Endothelial cell of umbilical vein (primary cell): ENCODE measurements around the gene WBP4. TPM values are rescaled to one million over a fixed set of nuclear protein-coding genes. Genes with fewer than 3 reads are reported as not detected.
"Not testable (repeated sequence)": the region's sequence is repeated elsewhere in the genome, so short reads cannot be mapped to it uniquely, and the experiment has no call there.

Source experiments
- BruUV-seq: library from RNA; stranded (reverse); fragments of 400-500 nt; replicated peaks from 2 replicates; lab custom pipeline; 2021; lab: Mats Ljungman, UMichigan
- CTCF ChIA-PET: fragments of 300-600, 350-600 bp; sonication (Branson Sonifier 250); formaldehyde crosslinking; loops from one replicate; lab custom pipeline; 2021; ENCODE audit warnings: antibody characterized with exemption, inconsistent platforms; lab: Charles Lee
- POLR2A ChIA-PET: fragments of 300-600, 350-600 bp; sonication (Branson Sonifier 250); formaldehyde crosslinking; loops from one replicate; lab custom pipeline; 2021; ENCODE audit warnings: antibody characterized with exemption, inconsistent platforms; lab: Charles Lee
- DNase-seq: peaks from one replicate; pipeline ENCODE4 v3.0.0-alpha.2; 2011; ENCODE audit warnings: low read depth, low spot score
- FAIRE-seq: peaks from 2 replicates; lab custom pipeline; 2011; peaks lifted over from hg19 to GRCh38; lab: Jason Lieb, UNC
- H2AFZ ChIP-seq: 2 replicates; pipeline ENCODE4 v1.6.0; 2012; ENCODE audit warnings: low read depth, low read length, control low read depth, inconsistent platforms
- H3K27ac ChIP-seq: 2 replicates; pipeline ENCODE4 v1.5.1; 2011; ENCODE audit warnings: low read depth, mild to moderate bottlenecking, control low read depth, low read length, moderate library complexity; ENCODE audit not compliant: insufficient read depth
- H3K27me3 ChIP-seq, 2 experiments: 2 replicates each; pipeline versions ENCODE4 v1.6.0 to v1.6.1; 2011; ENCODE audit warnings: low read length in 2 of 2, mixed read lengths in 1 of 2; ENCODE audit not compliant: control insufficient read depth in 2 of 2, insufficient read depth in 2 of 2
- H3K36me3 ChIP-seq, 2 experiments: 2 replicates in 1 of 2; 3 replicates in 1 of 2; pipeline ENCODE4 v1.5.1; 2011; ENCODE audit warnings: low read length in 2 of 2, mild to moderate bottlenecking in 1 of 2, moderate library complexity in 1 of 2; ENCODE audit not compliant: control insufficient read depth in 2 of 2, insufficient read depth in 2 of 2; ENCODE audit errors: extremely low read depth in 1 of 2
- H3K4me1 ChIP-seq: 3 replicates; pipeline ENCODE4 v1.5.1; 2011; ENCODE audit warnings: mild to moderate bottlenecking, low read length; ENCODE audit not compliant: control insufficient read depth, insufficient read depth; ENCODE audit errors: extremely low read depth
- H3K4me2 ChIP-seq: 2 replicates; pipeline ENCODE4 v1.6.1; 2011; ENCODE audit warnings: low read length, control low read depth, mixed read lengths; ENCODE audit not compliant: insufficient read depth
- H3K4me3 ChIP-seq, 3 experiments: fragments of 200-600 bp in 1 of 3; sonication (generic), shearing (Covaris generic) in 1 of 3; replicated peaks in 1 of 3; 2 replicates each; pipeline ENCODE4 v1.5.1; 2011 to 2016; ENCODE audit warnings: control low read depth in 3 of 3, low read length in 3 of 3, mild to moderate bottlenecking in 2 of 3, inconsistent platforms in 1 of 3, low read depth in 1 of 3, moderate library complexity in 1 of 3; ENCODE audit not compliant: insufficient read depth in 1 of 3
- H3K79me2 ChIP-seq: 2 replicates; pipeline ENCODE4 v1.6.0; 2012; ENCODE audit warnings: low read length, inconsistent platforms; ENCODE audit not compliant: control insufficient read depth, insufficient read depth
- H3K9ac ChIP-seq: replicated peaks from 2 replicates; pipeline ENCODE3; 2011; ENCODE audit warnings: low read length, control low read depth; ENCODE audit not compliant: insufficient read depth; ENCODE audit errors: extremely low read depth
- H3K9me1 ChIP-seq: replicated peaks from 3 replicates; pipeline ENCODE4 v1.6.0; 2011; ENCODE audit warnings: mild to moderate bottlenecking, low read length; ENCODE audit not compliant: control insufficient read depth, insufficient read depth; ENCODE audit errors: extremely low read depth
- H3K9me3 ChIP-seq: replicated peaks from 2 replicates; pipeline ENCODE4 v1.5.1; 2012; ENCODE audit warnings: low read length, inconsistent platforms; ENCODE audit not compliant: control insufficient read depth, insufficient read depth
- H4K20me1 ChIP-seq: replicated peaks from 2 replicates; pipeline ENCODE3; 2011; ENCODE audit warnings: mild to moderate bottlenecking, low read length; ENCODE audit not compliant: control insufficient read depth, insufficient read depth; ENCODE audit errors: extremely low read depth
- CTCF ChIP-seq, 2 donors: IDR thresholded peaks; 1 replicate in 1 of 2; 2 replicates in 1 of 2; pipeline ENCODE4 v1.5.1; 2011; ENCODE audit warnings: low read length in 2 of 2, mild to moderate bottlenecking in 2 of 2, moderate library complexity in 2 of 2, control low read depth in 1 of 2, inconsistent platforms in 1 of 2, low read depth in 1 of 2; ENCODE audit not compliant: insufficient read depth in 1 of 2; ENCODE audit errors: extremely low read depth in 1 of 2
- EZH2 ChIP-seq: IDR thresholded peaks from 2 replicates; pipeline ENCODE4 v1.6.1; 2012; ENCODE audit warnings: borderline replicate concordance, low read depth, mild to moderate bottlenecking, moderate library complexity, low read length, inconsistent platforms; ENCODE audit not compliant: severe bottlenecking
- FOS ChIP-seq: IDR thresholded peaks from 2 replicates; pipeline ENCODE4 v1.6.1; 2011; ENCODE audit warnings: mild to moderate bottlenecking, low read length, moderate library complexity, borderline replicate concordance; ENCODE audit not compliant: insufficient read depth
- GATA2 ChIP-seq: IDR thresholded peaks from 2 replicates; pipeline ENCODE4 v1.7.0; 2011; ENCODE audit warnings: low read depth, mild to moderate bottlenecking, moderate library complexity, mixed read lengths, low read length; ENCODE audit not compliant: insufficient read length, insufficient read depth
- JUN ChIP-seq: IDR thresholded peaks from 2 replicates; pipeline ENCODE4 v1.6.1; 2011; ENCODE audit warnings: borderline replicate concordance, low read depth; ENCODE audit not compliant: insufficient read length, insufficient read depth
- MAX ChIP-seq: IDR thresholded peaks from 2 replicates; pipeline ENCODE4 v1.6.1; 2011; ENCODE audit not compliant: insufficient read depth, insufficient read length
- MYC ChIP-seq: IDR thresholded peaks from one replicate; pipeline ENCODE4 v1.6.1; 2011; ENCODE audit warnings: mild to moderate bottlenecking, low read depth, low read length
- POLR2A ChIP-seq: IDR thresholded peaks from 2 replicates; pipeline ENCODE4 v1.6.1; 2012; ENCODE audit warnings: low read depth, mild to moderate bottlenecking, control low read depth, low read length
- POLR2AphosphoS5 ChIP-seq: IDR thresholded peaks from 2 replicates; pipeline ENCODE4 v1.6.1; 2012; ENCODE audit warnings: low read depth, mild to moderate bottlenecking, control low read depth, low read length, moderate library complexity; ENCODE audit not compliant: insufficient read depth
- dilution Hi-C: fragments of 300-500 bp; cut with MboI; formaldehyde crosslinking; loops from one replicate; pipeline ENCODE4 v1.15.0; 2019; ENCODE audit warnings: low sequenced_read_pairs; ENCODE audit not compliant: extremely low pct_ligation_motif_present
- intact Hi-C: fragments of 100-400 bp; cut with micrococcal nuclease; formaldehyde crosslinking; loops from one replicate; pipeline ENCODE4 v1.10.0; 2022
- polyA plus RNA-seq, 4 experiments: library from polyadenylated mRNA; depleted of rRNA in 3 of 4; stranded (reverse) in 3 of 4; unstranded in 1 of 4; fragments of >200 nt; gene quantifications; 2 replicates each; pipeline versions ENCODE4 v1.2.1 to v1.2.3, GENCODE V29; 2011 to 2012; ENCODE audit warnings: missing spikeins in 1 of 4
- total RNA-seq: library from RNA; stranded (reverse); gene quantifications from 2 replicates; pipeline ENCODE4 v1.2.3, GENCODE V29; 2021

The WBP4 gene
- total and polyA plus RNA-seq, 2 donors (not counting 3 experiments of a cell fraction or from before 2014, with no cell fraction given): 4.3 to 14.8 TPM

GRCh38 chr13:41042419-41042818, 18.9 kb upstream of the WBP4 start:
- H3K79me2 ChIP-seq, DNase-seq, POLR2A ChIA-PET, H3K9ac ChIP-seq, CTCF ChIA-PET, dilution Hi-C loops, H3K9me1 ChIP-seq, H3K27me3 ChIP-seq, H3K36me3 ChIP-seq, intact Hi-C loops, H3K4me2 ChIP-seq, H3K9me3 ChIP-seq, FAIRE-seq, H4K20me1 ChIP-seq, BruUV-seq, H2AFZ ChIP-seq, H3K4me3 ChIP-seq, H3K27ac ChIP-seq: not testable (repeated sequence)
- peaks cover 21% of the 10 kb centered on the region for H3K4me1 ChIP-seq

GRCh38 chr13:41048640-41049039, 12.7 kb upstream of the WBP4 start:
- Histone ChIP-seq H2AFZ (no peak overlapping the region), H3K79me2 (peaks cover 17% of the 10 kb centered on the region), H3K4me2 (no peak overlapping the region), H3K4me3 (no peak overlapping the region), H4K20me1 (no peaks in the 10 kb centered on the region), H3K4me1 (peaks cover 15% of the 10 kb centered on the region), H3K9me3 (no peaks in the 10 kb centered on the region), H3K9ac (no peak overlapping the region), H3K36me3 (peaks cover 0 to 2% of the 10 kb centered on the region in 2 experiments), H3K27me3 (no peaks in the 10 kb centered on the region), H3K9me1 (no peaks in the 10 kb centered on the region), H3K27ac (no peak overlapping the region)
- ChIA-PET CTCF (no interaction called here), POLR2A (no interaction called here)
- FAIRE-seq (no peak), DNase-seq (no peak)
- no peak for TF ChIP-seq GATA2
- no peak for TF ChIP-seq MYC
- TF ChIP-seq FOS: no peak
- TF ChIP-seq JUN: no peak
- no peak for TF ChIP-seq POLR2AphosphoS5
- TF ChIP-seq EZH2: no peak
- no peak for TF ChIP-seq CTCF (IDR thresholded peaks at IDR 0.05; ENCODE audit: extremely low read depth in 1 of 2, insufficient read depth in 1 of 2, low read depth in 1 of 2, low read length in 2 of 2)
- TF ChIP-seq MAX: no peak
- TF ChIP-seq POLR2A: no peak
- dilution Hi-C loops: no loop called here
- intact Hi-C loops: no loop called here
- BruUV-seq: no TSS peak
